Measurements from ENCODE around the gene COX8A.
A peak's percentile ranks its signal among the peaks of the same experiment; 100 is the strongest.

Gene COX8A

DNA sequence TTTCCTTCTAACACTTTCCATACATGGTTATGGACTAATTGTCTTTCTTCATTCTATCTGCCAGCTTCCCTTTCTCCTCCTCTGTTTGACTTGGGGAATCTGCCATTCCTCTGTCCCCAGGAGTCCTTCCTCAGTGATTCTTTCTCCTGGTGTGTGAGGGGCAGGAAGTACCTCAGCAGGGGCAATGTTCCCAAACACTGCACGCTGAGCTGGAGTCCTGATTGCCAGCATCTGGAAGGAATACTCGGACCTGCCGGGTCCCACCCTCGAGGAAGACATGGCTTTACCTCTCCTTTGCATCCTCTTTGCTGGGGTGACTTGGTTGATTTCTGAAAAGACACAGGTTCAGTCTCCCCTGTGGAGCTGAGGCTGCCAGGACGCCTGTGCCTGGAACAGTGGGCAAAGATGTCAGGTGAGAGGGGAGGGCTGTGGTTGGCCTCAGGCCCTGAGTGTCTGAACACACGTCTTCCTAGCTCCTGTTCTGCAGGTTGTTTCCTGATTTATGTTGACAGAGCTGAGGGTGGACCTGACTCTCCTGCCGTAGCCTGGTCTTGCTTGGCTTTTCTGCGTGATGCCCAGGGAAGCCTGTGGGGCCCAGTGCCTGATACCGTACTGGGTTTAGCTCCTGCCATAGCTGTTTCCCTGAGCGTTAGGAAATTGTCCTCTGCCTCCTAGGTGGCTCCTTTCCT, 4.3 kb downstream of the COX8A start:
- Histone ChIP-seq H3K36me3 (ENCODE audit: control insufficient read depth, low read depth, low read length) (peaks cover 7% of the 10 kb centered on the region), H3K9ac (ENCODE audit: low read length) (no peak overlapping the region), H3K9me3 (ENCODE audit: control insufficient read depth, low read depth, low read length) (no peaks in the 10 kb centered on the region), H3K27me3 (ENCODE audit: control insufficient read depth, insufficient read depth, low read length) (no peaks in the 10 kb centered on the region), H3K4me3 (ENCODE audit: low read length) (peak overlapping the region; percentile 16), H3K27ac (ENCODE audit: low read length) (peak overlapping the region; percentile 46), H3K4me1 (ENCODE audit: control insufficient read depth, low read depth, low read length) (peaks cover 29% of the 10 kb centered on the region)

- H3K27ac ChIP-seq (ENCODE audit: low read length), result no peak overlapping the region
Observed at GRCh38 chr11:63979426-63979825, 5.0 kb downstream of the COX8A start.

DNA sequence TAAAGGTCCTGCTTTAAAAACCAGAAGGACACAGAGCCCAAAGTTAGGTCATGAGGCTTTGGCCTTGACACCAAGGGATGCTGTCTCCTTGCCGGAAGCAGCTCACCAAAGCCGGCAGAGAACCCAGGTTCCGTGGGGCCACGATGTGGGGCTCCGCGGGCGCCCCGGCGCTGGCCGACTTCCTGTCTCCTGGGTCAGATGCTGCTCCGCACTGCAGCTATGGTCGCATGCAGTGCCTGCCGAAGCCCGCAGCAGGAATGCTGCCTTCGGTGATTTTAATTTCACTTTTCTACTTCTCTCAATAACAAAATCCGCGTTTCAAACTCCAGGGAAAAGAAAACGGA, 11.4 kb downstream of the COX8A start:
- H3K27me3 ChIP-seq (ENCODE audit: control insufficient read depth, insufficient read depth, low read length), result no peaks in the 10 kb centered on the region
- H3K9ac ChIP-seq (ENCODE audit: low read length), result peak overlapping the region; percentile 87
- H3K9me3 ChIP-seq (ENCODE audit: control insufficient read depth, low read depth, low read length), result no peaks in the 10 kb centered on the region
- H3K27ac ChIP-seq (ENCODE audit: low read length), result peak overlapping the region; percentile 7
- peak overlapping the region; percentile 69 for H3K4me3 ChIP-seq (ENCODE audit: low read length)
- peaks cover 17% of the 10 kb centered on the region for H3K36me3 ChIP-seq (ENCODE audit: control insufficient read depth, low read depth, low read length)
- H3K4me1 ChIP-seq (ENCODE audit: control insufficient read depth, low read depth, low read length), result peaks cover 5% of the 10 kb centered on the region

More at GRCh38 chr11:63979426-63979825, 5.0 kb downstream of the COX8A start:
- Histone ChIP-seq H3K36me3 (ENCODE audit: control insufficient read depth, low read depth, low read length) (peaks cover 7% of the 10 kb centered on the region), H3K4me3 (ENCODE audit: low read length) (no peak overlapping the region), H3K4me1 (ENCODE audit: control insufficient read depth, low read depth, low read length) (peaks cover 29% of the 10 kb centered on the region), H3K9ac (ENCODE audit: low read length) (no peak overlapping the region), H3K9me3 (ENCODE audit: control insufficient read depth, low read depth, low read length) (no peaks in the 10 kb centered on the region), H3K27me3 (ENCODE audit: control insufficient read depth, insufficient read depth, low read length) (no peaks in the 10 kb centered on the region)

- Histone ChIP-seq H3K4me3 (ENCODE audit: low read length) (peak within 1 kb of the TSS; percentile 69), H3K36me3 (ENCODE audit: control insufficient read depth, low read depth, low read length) (peaks cover 22% of the 10 kb centered on the region), H3K4me1 (ENCODE audit: control insufficient read depth, low read depth, low read length) (peaks cover 5% of the 10 kb centered on the region), H3K27ac (ENCODE audit: low read length) (peak within 1 kb of the TSS; percentile 7), H3K9ac (ENCODE audit: low read length) (peak within 1 kb of the TSS; percentile 87), H3K27me3 (ENCODE audit: control insufficient read depth, insufficient read depth, low read length) (no peaks in the 10 kb centered on the region), H3K9me3 (ENCODE audit: control insufficient read depth, low read depth, low read length) (no peaks in the 10 kb centered on the region)
Observed at GRCh38 chr11:63986156-63986931, 11.9 kb downstream of the COX8A start, which contains the start of gene OTUB1. OTUB1 (plus strand) TSS chr11:63986438; CDS start chr11:63986457, 19 bp downstream.

- Histone ChIP-seq H3K36me3 (ENCODE audit: control insufficient read depth, low read depth, low read length) (peaks cover 25% of the 10 kb centered on the region), H3K27me3 (ENCODE audit: control insufficient read depth, insufficient read depth, low read length) (no peaks in the 10 kb centered on the region), H3K27ac (ENCODE audit: low read length) (no peak overlapping the region), H3K9me3 (ENCODE audit: control insufficient read depth, low read depth, low read length) (no peaks in the 10 kb centered on the region), H3K4me1 (ENCODE audit: control insufficient read depth, low read depth, low read length) (peaks cover 5% of the 10 kb centered on the region), H3K4me3 (ENCODE audit: low read length) (peak overlapping the region; percentile 69), H3K9ac (ENCODE audit: low read length) (peak overlapping the region; percentile 87)
Observed at GRCh38 chr11:63986932-63987513, 12.6 kb downstream of the COX8A start.

DNA sequence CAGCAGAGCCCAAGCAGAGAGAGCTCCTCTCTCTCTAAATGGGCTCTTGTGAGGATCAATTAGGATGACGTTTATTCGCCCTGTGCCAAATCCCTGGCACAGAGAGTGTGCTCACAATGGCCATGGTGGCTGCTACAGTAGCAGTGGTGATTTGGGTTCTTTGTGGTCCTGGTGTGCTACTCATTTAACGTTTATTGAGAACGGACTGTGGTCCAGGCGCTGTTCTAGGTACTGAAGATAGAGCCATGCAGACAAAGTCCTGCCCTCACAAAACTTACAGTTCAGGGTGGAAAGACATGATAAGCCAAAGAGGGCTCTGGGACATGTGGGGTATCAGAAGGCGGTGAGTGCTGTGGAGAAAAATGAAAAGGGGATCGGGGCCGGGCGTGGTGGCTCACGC, 17.1 kb downstream of the COX8A start:
- peaks cover 48% of the 10 kb centered on the region for H3K36me3 ChIP-seq (ENCODE audit: control insufficient read depth, low read depth, low read length)
- H3K4me1 ChIP-seq (ENCODE audit: control insufficient read depth, low read depth, low read length), result peaks cover 5% of the 10 kb centered on the region
- H3K4me3 ChIP-seq (ENCODE audit: low read length), result no peak overlapping the region

DNA sequence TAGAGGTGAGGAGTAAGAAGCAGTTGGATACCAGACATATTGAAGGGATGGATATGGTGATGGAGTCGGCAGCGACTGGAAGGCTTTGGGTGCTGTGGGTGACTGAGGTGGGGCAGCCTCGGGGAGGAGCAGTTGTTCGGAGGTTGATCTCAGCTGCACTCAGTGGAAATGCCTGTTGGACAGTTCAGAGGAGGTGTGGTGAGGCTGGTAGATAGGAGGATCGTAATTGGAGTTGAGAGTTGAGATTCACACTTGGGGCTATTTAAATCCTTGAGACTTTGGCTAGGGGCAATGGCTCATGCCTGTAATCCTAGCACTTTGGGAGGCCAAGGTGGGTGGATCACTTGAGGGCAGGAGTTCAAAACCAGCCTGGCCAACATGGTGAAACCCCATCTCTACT, 18.7 kb downstream of the COX8A start:
- Histone ChIP-seq H3K9me3 (ENCODE audit: control insufficient read depth, low read depth, low read length) (no peaks in the 10 kb centered on the region), H3K4me1 (ENCODE audit: control insufficient read depth, low read depth, low read length) (peaks cover 4% of the 10 kb centered on the region), H3K4me3 (ENCODE audit: low read length) (no peak overlapping the region), H3K27me3 (ENCODE audit: control insufficient read depth, insufficient read depth, low read length) (no peaks in the 10 kb centered on the region), H3K27ac (ENCODE audit: low read length) (no peak overlapping the region), H3K36me3 (ENCODE audit: control insufficient read depth, low read depth, low read length) (peaks cover 55% of the 10 kb centered on the region), H3K9ac (ENCODE audit: low read length) (no peak overlapping the region)

More for the DNA sequence above, 17.1 kb downstream of the COX8A start:
- H3K9me3 ChIP-seq (ENCODE audit: control insufficient read depth, low read depth, low read length), result no peaks in the 10 kb centered on the region
- no peak overlapping the region for H3K9ac ChIP-seq (ENCODE audit: low read length)
- no peak overlapping the region for H3K27ac ChIP-seq (ENCODE audit: low read length)
- no peaks in the 10 kb centered on the region for H3K27me3 ChIP-seq (ENCODE audit: control insufficient read depth, insufficient read depth, low read length)

DNA sequence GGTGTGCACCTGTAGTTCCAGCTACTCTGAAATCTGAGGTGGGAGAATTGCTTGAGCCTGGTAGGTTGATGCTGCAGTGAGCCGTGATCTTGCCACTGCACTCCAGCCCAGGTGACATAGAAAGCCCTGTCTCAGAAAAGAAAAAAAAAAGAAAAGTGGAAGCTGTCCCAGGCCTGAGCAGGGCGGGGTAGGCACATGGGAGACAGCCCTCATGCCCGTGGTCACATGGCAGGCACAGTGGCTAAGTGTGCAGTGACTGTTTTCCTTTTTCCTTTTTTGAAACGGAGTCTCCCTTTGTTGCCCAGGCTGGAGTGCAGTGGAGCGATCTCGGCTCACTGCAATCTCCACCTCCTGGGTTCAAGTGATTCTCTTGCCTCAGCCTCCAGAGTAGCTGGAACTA, 19.6 kb downstream of the COX8A start:
- H3K4me3 ChIP-seq (ENCODE audit: low read length), result no peak overlapping the region
- no peaks in the 10 kb centered on the region for H3K9me3 ChIP-seq (ENCODE audit: control insufficient read depth, low read depth, low read length)
- peaks cover 6% of the 10 kb centered on the region for H3K4me1 ChIP-seq (ENCODE audit: control insufficient read depth, low read depth, low read length)
- no peak overlapping the region for H3K27ac ChIP-seq (ENCODE audit: low read length)
- no peak overlapping the region for H3K9ac ChIP-seq (ENCODE audit: low read length)
- no peaks in the 10 kb centered on the region for H3K27me3 ChIP-seq (ENCODE audit: control insufficient read depth, insufficient read depth, low read length)
- peaks cover 49% of the 10 kb centered on the region for H3K36me3 ChIP-seq (ENCODE audit: control insufficient read depth, low read depth, low read length)

GRCh38 chr11:63996512-63996911, 22.1 kb downstream of the COX8A start:
- Histone ChIP-seq H3K36me3 (ENCODE audit: control insufficient read depth, low read depth, low read length) (peaks cover 31% of the 10 kb centered on the region), H3K4me1 (ENCODE audit: control insufficient read depth, low read depth, low read length) (peaks cover 6% of the 10 kb centered on the region), H3K27ac (ENCODE audit: low read length) (no peak overlapping the region), H3K9me3 (ENCODE audit: control insufficient read depth, low read depth, low read length) (no peaks in the 10 kb centered on the region), H3K9ac (ENCODE audit: low read length) (no peak overlapping the region), H3K4me3 (ENCODE audit: low read length) (no peak overlapping the region), H3K27me3 (ENCODE audit: control insufficient read depth, insufficient read depth, low read length) (peaks cover 13% of the 10 kb centered on the region)

GRCh38 chr11:63997104-63997700, 22.8 kb downstream of the COX8A start:
- Histone ChIP-seq H3K4me3 (ENCODE audit: low read length) (no peak overlapping the region), H3K27ac (ENCODE audit: low read length) (no peak overlapping the region), H3K27me3 (ENCODE audit: control insufficient read depth, insufficient read depth, low read length) (peaks cover 19% of the 10 kb centered on the region), H3K9me3 (ENCODE audit: control insufficient read depth, low read depth, low read length) (no peaks in the 10 kb centered on the region), H3K9ac (ENCODE audit: low read length) (no peak overlapping the region), H3K36me3 (ENCODE audit: control insufficient read depth, low read depth, low read length) (peaks cover 30% of the 10 kb centered on the region), H3K4me1 (ENCODE audit: control insufficient read depth, low read depth, low read length) (peaks cover 6% of the 10 kb centered on the region)

DNA sequence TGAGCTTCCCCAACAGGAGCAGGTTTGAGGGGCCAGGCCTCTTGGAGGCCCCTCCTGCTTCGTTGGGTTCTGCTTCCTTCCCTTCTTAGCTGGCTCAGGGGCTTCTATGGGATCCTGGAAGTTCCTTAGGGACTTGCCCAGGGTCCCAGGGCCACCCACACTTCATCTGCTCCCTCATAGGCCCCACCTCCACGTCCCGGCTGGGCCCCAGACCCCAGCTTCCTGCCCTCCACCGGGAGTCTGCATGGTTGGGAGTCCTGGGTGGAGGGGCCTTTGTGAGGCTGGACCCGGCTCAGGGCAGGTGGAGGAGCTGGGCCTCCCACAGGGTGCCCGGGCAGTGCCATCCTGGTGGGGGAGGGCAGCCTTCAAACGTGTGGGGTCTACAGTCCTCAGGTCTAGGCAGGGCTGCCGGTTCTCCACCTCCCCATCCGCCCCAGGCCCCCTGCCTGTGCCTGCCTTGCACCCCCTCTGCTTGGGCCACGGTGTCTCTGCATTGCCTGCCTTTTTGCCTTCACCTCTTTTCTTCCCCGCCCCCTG, 23.4 kb downstream of the COX8A start:
- H3K4me1 ChIP-seq (ENCODE audit: control insufficient read depth, low read depth, low read length), result peaks cover 6% of the 10 kb centered on the region
- peaks cover 28% of the 10 kb centered on the region for H3K36me3 ChIP-seq (ENCODE audit: control insufficient read depth, low read depth, low read length)
- no peak overlapping the region for H3K4me3 ChIP-seq (ENCODE audit: low read length)

More for the DNA sequence above, 23.4 kb downstream of the COX8A start:
- no peak overlapping the region for H3K9ac ChIP-seq (ENCODE audit: low read length)
- H3K9me3 ChIP-seq (ENCODE audit: control insufficient read depth, low read depth, low read length), result no peaks in the 10 kb centered on the region
- no peak overlapping the region for H3K27ac ChIP-seq (ENCODE audit: low read length)
- peaks cover 23% of the 10 kb centered on the region for H3K27me3 ChIP-seq (ENCODE audit: control insufficient read depth, insufficient read depth, low read length)

All from iPS-18a (cell line).